Spleen (tissue), 13 donors: Measurements from ENCODE around the gene MYMX. TPM values are rescaled to one million over a fixed set of nuclear protein-coding genes. Genes with fewer than 3 reads are reported as not detected.

ENCODE experiments used
- DNase-seq: peaks from one replicate; pipeline ENCODE4 v3.0.0-alpha.2; 2020
- H3K27ac ChIP-seq, 8 donors: fragments of 200-600 bp; sonication (generic) in 7 of 8; 1 replicate in 4 of 8; 2 replicates in 4 of 8; pipeline versions ENCODE4 v1.5.0 to v1.8.0; 2016 to 2021; ENCODE audit warnings: inconsistent platforms in 4 of 8, mild to moderate bottlenecking in 4 of 8, moderate library complexity in 1 of 8
- H3K27me3 ChIP-seq, 7 donors: fragments of 200-600 bp; sonication (generic) in 6 of 7; replicated peaks in 1 of 7; 1 replicate in 4 of 7; 2 replicates in 3 of 7; pipeline versions ENCODE4 v1.5.0 to v1.8.0; 2016 to 2021; ENCODE audit warnings: inconsistent platforms in 3 of 7, mild to moderate bottlenecking in 1 of 7
- H3K36me3 ChIP-seq, 6 donors: fragments of 200-600 bp; sonication (generic) in 5 of 6; 1 replicate in 4 of 6; 2 replicates in 2 of 6; pipeline versions ENCODE4 v1.5.0 to v1.8.0; 2016 to 2021; ENCODE audit warnings: inconsistent platforms in 2 of 6
- H3K4me1 ChIP-seq, 6 donors: fragments of 200-600 bp; sonication (generic) in 5 of 6; 1 replicate in 3 of 6; 2 replicates in 3 of 6; pipeline versions ENCODE4 v1.5.0 to v1.8.0; 2016 to 2021; ENCODE audit warnings: inconsistent platforms in 3 of 6
- H3K4me3 ChIP-seq, 8 donors: fragments of 200-600 bp; sonication (generic) in 7 of 8; 1 replicate in 4 of 8; 2 replicates in 4 of 8; pipeline versions ENCODE4 v1.5.0 to v1.8.0; 2016 to 2021; ENCODE audit warnings: inconsistent platforms in 4 of 8, mild to moderate bottlenecking in 4 of 8, moderate library complexity in 2 of 8
- H3K9me3 ChIP-seq, 8 donors: fragments of 200-600 bp; sonication (generic) in 7 of 8; 1 replicate in 4 of 8; 2 replicates in 4 of 8; pipeline versions ENCODE4 v1.5.0 to v1.8.0; 2016 to 2021; ENCODE audit warnings: inconsistent platforms in 4 of 8
- CTCF ChIP-seq, 11 experiments: fragments of 200-600 bp in 7 of 11; fragments of 450-650 bp in 4 of 11; sonication (generic) in 4 of 11; IDR thresholded peaks in 8 of 11; conservative IDR thresholded peaks in 3 of 11; 1 replicate in 7 of 11; 2 replicates in 4 of 11; pipeline versions ENCODE4 v1.4.0 to v1.8.0; 2016 to 2021; ENCODE audit warnings: antibody characterized with exemption in 11 of 11, inconsistent platforms in 4 of 11, mild to moderate bottlenecking in 1 of 11
- POLR2A ChIP-seq, 3 donors: fragments of 450-650 bp; IDR thresholded peaks; one replicate each; pipeline ENCODE4 v1.5.1; 2017; ENCODE audit warnings: antibody characterized with exemption in 3 of 3, mild to moderate bottlenecking in 1 of 3
- POLR2AphosphoS5 ChIP-seq, 3 donors: sonication (generic); formaldehyde crosslinking; IDR thresholded peaks; one replicate each; pipeline ENCODE4 v1.5.1; 2017; ENCODE audit warnings: antibody characterized with exemption in 3 of 3
- WGBS, 5 donors: extraction: QIAGEN DNeasy Blood & Tissue Kit in 3 of 5; methylation state at CpG; one replicate each; pipeline versions ENCODE4 v1.1.5 to v1.1.7; 2013 to 2018; 5-methylcytosine and 5-hydroxymethylcytosine counted together
- intact Hi-C: fragments of 100-400 bp; cut with DNase I; formaldehyde crosslinking; loops from one replicate; pipeline ENCODE4 v1.15.0; 2023; ENCODE audit warnings: low total_unique reads
- long read RNA-seq, 2 donors: transcript quantifications; one replicate each; lab custom pipeline, GENCODE V29; 2026
- polyA plus RNA-seq, 3 donors: library from polyadenylated mRNA; stranded (reverse); fragments of 200-250 nt; gene quantifications; one replicate each; pipeline ENCODE4 v1.2.1, GENCODE V29; 2013
- total RNA-seq, 7 donors: library from RNA; depleted of rRNA in 3 of 7; stranded (reverse); fragments of >200 nt in 3 of 7; fragmentation: NEBNext Ultra II Directional in 4 of 7; extraction: Animal tissue kit (Norgen Biotek cat#: 25700) in 4 of 7; gene quantifications; one replicate each; pipeline versions ENCODE4 v1.1.0 to v1.2.1, GENCODE V29; 2016 to 2021
- donor health status: healthy with polysubstance abuse.
- donor health status: DM: no; HTN: no; CAD: no; lungs with moderate emphysema.
- donor health status: DM: no; HTN: no; CAD: no.
- donor health status: Bipolar disorder and iron deficiency.
- donor health status: healthy.
- donor health status: DM: no; HTN: no; CAD: no.
- donor health status: DM: yes; HTN: yes; CAD: no.

Gene MYMX
- 1 to 10 TPM in 3 of 7 donors, under 1 TPM in 3, not detected in 1; 0.34 to 1.5 (median 0.87) TPM for total RNA-seq
- polyA plus RNA-seq: 1 to 10 TPM in 1 of 3 donors, under 1 TPM in 1, not detected in 1; 0.42 to 1.4 TPM
- long read RNA-seq, donor 1: 0 reads
- long read RNA-seq, donor 2: 0 reads

GRCh38 chr6:44216677-44217331, at the start of gene MYMX:
TSS of gene MYMX (plus strand) at chr6:44216926. CDS start at chr6:44217472, 546 bp downstream.
- Histone ChIP-seq H3K4me1 (peaks cover 8 to 51% (median 42%) of the 10 kb centered on the region in 6 donors), H3K36me3 (no peaks in the 10 kb centered on the region), H3K27me3 (peaks cover 0 to 12% (median 0%) of the 10 kb centered on the region in 7 donors), H3K4me3 (no peak within 1 kb of the TSS), H3K9me3 (no peaks in the 10 kb centered on the region), H3K27ac (peak within 1 kb of the TSS in 5 of 8 donors; percentile 72 to 87 (median 78))
- TF ChIP-seq POLR2A (IDR thresholded peaks at IDR 0.05) (no peak), POLR2AphosphoS5 (IDR thresholded peaks at IDR 0.05) (peak in 1 of 3 donors; percentile 9)
- intact Hi-C loops: no loop called here
- DNase-seq: no peak
- 50 to 55% (median 51%) methylated on average over 7 of the region's 7 CpGs for WGBS, 5 donors

- H3K27me3 ChIP-seq: peaks cover 0 to 19% (median 0%) of the 10 kb centered on the region in 7 donors
- no peaks in the 10 kb centered on the region for H3K36me3 ChIP-seq
- H3K4me1 ChIP-seq: peaks cover 0 to 2% (median under 1%) of the 10 kb centered on the region in 6 donors
- DNase-seq: no peak
- TF ChIP-seq CTCF (IDR thresholded peaks at IDR 0.05 in 8 of 11, conservative IDR thresholded peaks at IDR 0.05 in 3 of 11) (no peak), POLR2AphosphoS5 (IDR thresholded peaks at IDR 0.05) (no peak), POLR2A (IDR thresholded peaks at IDR 0.05) (no peak)
- intact Hi-C loops: no loop called here
- WGBS, 5 donors: 92 to 100% (median 96%) methylated on average over 1 of the region's 1 CpG
- H3K27ac ChIP-seq: no peak overlapping the region
- H3K4me3 ChIP-seq: no peak overlapping the region
- H3K9me3 ChIP-seq: no peaks in the 10 kb centered on the region
These were observed 49.2 kb upstream of the MYMX start for GRCh38 chr6:44167567-44167966.

- H3K4me3 ChIP-seq: no peak overlapping the region
- no peak for TF ChIP-seq CTCF (IDR thresholded peaks at IDR 0.05 in 8 of 11, conservative IDR thresholded peaks at IDR 0.05 in 3 of 11)
- no peak for TF ChIP-seq POLR2A (IDR thresholded peaks at IDR 0.05)
- no peaks in the 10 kb centered on the region for H3K9me3 ChIP-seq
- H3K4me1 ChIP-seq: peaks cover 0 to 7% (median 3%) of the 10 kb centered on the region in 6 donors
- no peak overlapping the region for H3K27ac ChIP-seq
- H3K36me3 ChIP-seq: no peaks in the 10 kb centered on the region
- H3K27me3 ChIP-seq: peaks cover 0 to 8% (median 0%) of the 10 kb centered on the region in 7 donors
- DNase-seq: no peak
- 70 to 81% (median 77%) methylated on average over 9 of the region's 9 CpGs for WGBS, 5 donors
- intact Hi-C loops: no loop called here
These were observed 47.6 kb upstream of the MYMX start for GRCh38 chr6:44169154-44169553.

GRCh38 chr6:44169886-44170570, 46.7 kb upstream of the MYMX start:
- Histone ChIP-seq H3K9me3 (no peaks in the 10 kb centered on the region), H3K27me3 (peaks cover 0 to 8% (median 0%) of the 10 kb centered on the region in 7 donors), H3K36me3 (no peaks in the 10 kb centered on the region), H3K4me3 (no peak overlapping the region), H3K27ac (no peak overlapping the region), H3K4me1 (peaks cover 0 to 7% (median 3%) of the 10 kb centered on the region in 6 donors)
- intact Hi-C loops: loop anchor here (5.0 to 10.0 kb wide), 2 partner anchors 65 to 167 kb away; no protein-coding TSS in a partner anchor
- TF ChIP-seq POLR2AphosphoS5 (IDR thresholded peaks at IDR 0.05) (no peak), CTCF (IDR thresholded peaks at IDR 0.05 in 8 of 11, conservative IDR thresholded peaks at IDR 0.05 in 3 of 11) (no peak), POLR2A (IDR thresholded peaks at IDR 0.05) (no peak)
- no peak for DNase-seq
- WGBS, 5 donors: 71 to 77% (median 76%) methylated on average over 10 of the region's 10 CpGs
